SK-N-SH treated with all-trans-retinoic acid at 6 μM for 48 hours (cell line): ENCODE results near the gene PACS1.

Source experiments
- ARNTL ChIP-seq: fragments of 450-650 bp; formaldehyde crosslinking; IDR thresholded peaks from 2 replicates; pipeline ENCODE4 v1.5.0; 2020; ENCODE audit warnings: low read depth, mild to moderate bottlenecking, moderate library complexity, borderline replicate concordance
- CSDC2 ChIP-seq: fragments of 250-450 bp; sonication (Bioruptor Pico); IDR thresholded peaks from 2 replicates; pipeline ENCODE4 v1.5.0; 2020; ENCODE audit warnings: mild to moderate bottlenecking, moderate library complexity
- ISL1 ChIP-seq: fragments of 250-450 bp; sonication (Bioruptor Pico); IDR thresholded peaks from 2 replicates; pipeline ENCODE4 v2.1.2; 2022; ENCODE audit warnings: mild to moderate bottlenecking, moderate library complexity
- PPARA ChIP-seq: fragments of 250-450 bp; sonication (Bioruptor Pico); IDR thresholded peaks from 2 replicates; pipeline ENCODE4 v1.5.0; 2020; ENCODE audit warnings: mild to moderate bottlenecking, borderline replicate concordance
- RARB ChIP-seq: fragments of 250-450 bp; sonication (Bioruptor Pico); IDR thresholded peaks from 2 replicates; pipeline ENCODE4 v1.8.0; 2021; ENCODE audit warnings: mild to moderate bottlenecking, moderate library complexity
- SNAI2 ChIP-seq: fragments of 250-450 bp; sonication (Bioruptor Pico); IDR thresholded peaks from 2 replicates; pipeline ENCODE4 v1.5.0; 2020; ENCODE audit warnings: mild to moderate bottlenecking, moderate library complexity
- TOX ChIP-seq: fragments of 250-450 bp; sonication (Bioruptor Pico); IDR thresholded peaks from 2 replicates; pipeline ENCODE4 v1.8.0; 2021; ENCODE audit warnings: mild to moderate bottlenecking, moderate library complexity, borderline replicate concordance
- ZFP3 ChIP-seq: fragments of 250-450 bp; sonication (Bioruptor Pico); IDR thresholded peaks from 2 replicates; pipeline ENCODE4 v1.5.0; 2020; ENCODE audit warnings: mild to moderate bottlenecking, moderate library complexity
- ZFP30 ChIP-seq: fragments of 450-650 bp; formaldehyde crosslinking; IDR thresholded peaks from 2 replicates; pipeline ENCODE4 v1.5.0; 2022; ENCODE audit warnings: mild to moderate bottlenecking, moderate library complexity
- ZNF565 ChIP-seq: fragments of 450-650 bp; formaldehyde crosslinking; conservative IDR thresholded peaks from 2 replicates; pipeline ENCODE4 v1.5.0; 2020; ENCODE audit warnings: low read depth, mild to moderate bottlenecking, moderate library complexity
- TF ChIP-seq, protein P1 (sequence below): fragments of 250-450 bp; sonication (Bioruptor Pico); IDR thresholded peaks from 2 replicates; pipeline ENCODE4 v1.8.0; 2020; ENCODE audit warnings: mild to moderate bottlenecking, moderate library complexity, borderline replicate concordance
- TF ChIP-seq, protein P2 (sequence below): fragments of 250-450 bp; sonication (Bioruptor Pico); IDR thresholded peaks from 2 replicates; pipeline ENCODE4 v1.5.1; 2020; ENCODE audit warnings: low read depth, mild to moderate bottlenecking, moderate library complexity
- TF ChIP-seq, protein P3 (sequence below): fragments of 250-450 bp; sonication (Bioruptor Pico); IDR thresholded peaks from 2 replicates; pipeline ENCODE4 v1.8.0; 2021; ENCODE audit warnings: low read depth, mild to moderate bottlenecking, moderate library complexity, borderline replicate concordance

DNA sequence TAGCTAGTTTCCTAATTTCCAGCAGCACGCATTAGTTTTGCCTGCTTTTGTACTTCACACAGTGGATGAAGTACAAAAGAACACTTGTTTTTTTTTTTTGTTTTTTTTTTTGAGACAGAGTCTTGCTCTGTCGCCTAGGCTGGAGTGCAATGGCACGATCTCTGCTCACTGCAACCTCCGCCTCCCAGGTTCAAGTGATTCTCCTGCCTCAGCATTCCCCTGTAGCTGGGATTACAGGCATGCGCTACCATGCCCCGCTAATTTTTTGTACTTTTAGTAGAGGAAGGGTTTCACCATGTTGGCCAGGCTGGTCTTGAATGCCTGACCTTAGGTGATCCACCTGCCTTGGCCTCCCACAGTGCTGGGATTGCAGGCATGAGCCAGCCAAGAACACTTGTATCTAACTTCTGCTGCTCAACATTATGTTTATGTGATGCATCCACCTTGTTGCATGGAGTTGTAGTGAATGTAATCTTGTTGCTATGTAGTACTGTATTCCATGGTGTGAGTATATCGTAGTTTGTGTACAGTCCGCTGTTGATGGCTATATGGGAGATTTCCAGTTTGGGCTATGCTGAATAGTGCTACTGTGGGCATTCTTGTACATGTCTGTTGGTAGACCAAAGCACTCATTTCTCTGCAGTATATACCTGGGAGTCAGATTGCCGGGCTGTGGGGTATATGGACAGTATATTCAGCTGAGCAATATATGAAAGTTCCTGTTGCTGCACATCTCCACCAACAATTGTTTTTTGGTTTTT, 17.3 kb downstream of the PACS1 start:
- TF ChIP-seq ZFP3 (CRISPR knock-in tag) (no peak), ZNF565 (CRISPR knock-in tag) (no peak), ARNTL (CRISPR knock-in tag) (no peak), RARB (CRISPR knock-in tag) (no peak), SNAI2 (CRISPR knock-in tag) (no peak), ISL1 (CRISPR knock-in tag) (no peak), TOX (CRISPR knock-in tag) (no peak), ZFP30 (no peak), PPARA (no peak), CSDC2 (CRISPR knock-in tag) (no peak)
- TF ChIP-seq, protein P1, sequence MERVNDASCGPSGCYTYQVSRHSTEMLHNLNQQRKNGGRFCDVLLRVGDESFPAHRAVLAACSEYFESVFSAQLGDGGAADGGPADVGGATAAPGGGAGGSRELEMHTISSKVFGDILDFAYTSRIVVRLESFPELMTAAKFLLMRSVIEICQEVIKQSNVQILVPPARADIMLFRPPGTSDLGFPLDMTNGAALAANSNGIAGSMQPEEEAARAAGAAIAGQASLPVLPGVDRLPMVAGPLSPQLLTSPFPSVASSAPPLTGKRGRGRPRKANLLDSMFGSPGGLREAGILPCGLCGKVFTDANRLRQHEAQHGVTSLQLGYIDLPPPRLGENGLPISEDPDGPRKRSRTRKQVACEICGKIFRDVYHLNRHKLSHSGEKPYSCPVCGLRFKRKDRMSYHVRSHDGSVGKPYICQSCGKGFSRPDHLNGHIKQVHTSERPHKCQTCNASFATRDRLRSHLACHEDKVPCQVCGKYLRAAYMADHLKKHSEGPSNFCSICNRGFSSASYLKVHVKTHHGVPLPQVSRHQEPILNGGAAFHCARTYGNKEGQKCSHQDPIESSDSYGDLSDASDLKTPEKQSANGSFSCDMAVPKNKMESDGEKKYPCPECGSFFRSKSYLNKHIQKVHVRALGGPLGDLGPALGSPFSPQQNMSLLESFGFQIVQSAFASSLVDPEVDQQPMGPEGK: no peak
- TF ChIP-seq, protein P2, sequence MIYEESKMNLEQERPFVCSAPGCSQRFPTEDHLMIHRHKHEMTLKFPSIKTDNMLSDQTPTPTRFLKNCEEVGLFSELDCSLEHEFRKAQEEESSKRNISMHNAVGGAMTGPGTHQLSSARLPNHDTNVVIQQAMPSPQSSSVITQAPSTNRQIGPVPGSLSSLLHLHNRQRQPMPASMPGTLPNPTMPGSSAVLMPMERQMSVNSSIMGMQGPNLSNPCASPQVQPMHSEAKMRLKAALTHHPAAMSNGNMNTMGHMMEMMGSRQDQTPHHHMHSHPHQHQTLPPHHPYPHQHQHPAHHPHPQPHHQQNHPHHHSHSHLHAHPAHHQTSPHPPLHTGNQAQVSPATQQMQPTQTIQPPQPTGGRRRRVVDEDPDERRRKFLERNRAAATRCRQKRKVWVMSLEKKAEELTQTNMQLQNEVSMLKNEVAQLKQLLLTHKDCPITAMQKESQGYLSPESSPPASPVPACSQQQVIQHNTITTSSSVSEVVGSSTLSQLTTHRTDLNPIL: no peak
- TF ChIP-seq, protein P3, sequence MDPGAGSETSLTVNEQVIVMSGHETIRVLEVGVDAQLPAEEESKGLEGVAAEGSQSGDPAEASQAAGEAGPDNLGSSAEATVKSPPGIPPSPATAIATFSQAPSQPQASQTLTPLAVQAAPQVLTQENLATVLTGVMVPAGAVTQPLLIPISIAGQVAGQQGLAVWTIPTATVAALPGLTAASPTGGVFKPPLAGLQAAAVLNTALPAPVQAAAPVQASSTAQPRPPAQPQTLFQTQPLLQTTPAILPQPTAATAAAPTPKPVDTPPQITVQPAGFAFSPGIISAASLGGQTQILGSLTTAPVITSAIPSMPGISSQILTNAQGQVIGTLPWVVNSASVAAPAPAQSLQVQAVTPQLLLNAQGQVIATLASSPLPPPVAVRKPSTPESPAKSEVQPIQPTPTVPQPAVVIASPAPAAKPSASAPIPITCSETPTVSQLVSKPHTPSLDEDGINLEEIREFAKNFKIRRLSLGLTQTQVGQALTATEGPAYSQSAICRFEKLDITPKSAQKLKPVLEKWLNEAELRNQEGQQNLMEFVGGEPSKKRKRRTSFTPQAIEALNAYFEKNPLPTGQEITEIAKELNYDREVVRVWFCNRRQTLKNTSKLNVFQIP (CRISPR knock-in tag): no peak
